ENCODE data around the gene SARS2.

SARS2 gene

DNA sequence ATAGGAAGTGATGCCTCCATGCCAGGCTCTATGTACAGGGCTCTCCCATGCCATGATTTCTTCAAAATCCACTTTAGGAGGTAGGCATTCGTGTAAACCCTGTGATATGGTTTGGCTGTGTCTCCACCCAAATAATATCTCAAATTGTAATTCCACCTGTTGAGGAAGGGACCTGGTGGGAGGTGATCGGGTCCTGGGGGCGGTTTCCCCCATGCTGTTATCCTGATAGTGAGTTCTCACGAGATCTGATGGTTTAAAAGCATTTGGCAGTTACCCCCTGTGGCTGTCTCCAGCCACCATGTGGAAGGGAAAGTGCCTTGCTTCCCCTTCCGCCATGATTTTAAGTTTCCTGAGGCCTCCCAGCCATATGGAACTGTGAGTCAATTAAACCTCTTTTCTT lies 8.1 kb downstream of the SARS2 start:
- H3K4me3 ChIP-seq (ENCODE audit: control insufficient read depth, low read depth, low read length) = no peak overlapping the region
- DNase-seq (ENCODE audit: low read depth) = no peak
- TF ChIP-seq, protein P1, sequence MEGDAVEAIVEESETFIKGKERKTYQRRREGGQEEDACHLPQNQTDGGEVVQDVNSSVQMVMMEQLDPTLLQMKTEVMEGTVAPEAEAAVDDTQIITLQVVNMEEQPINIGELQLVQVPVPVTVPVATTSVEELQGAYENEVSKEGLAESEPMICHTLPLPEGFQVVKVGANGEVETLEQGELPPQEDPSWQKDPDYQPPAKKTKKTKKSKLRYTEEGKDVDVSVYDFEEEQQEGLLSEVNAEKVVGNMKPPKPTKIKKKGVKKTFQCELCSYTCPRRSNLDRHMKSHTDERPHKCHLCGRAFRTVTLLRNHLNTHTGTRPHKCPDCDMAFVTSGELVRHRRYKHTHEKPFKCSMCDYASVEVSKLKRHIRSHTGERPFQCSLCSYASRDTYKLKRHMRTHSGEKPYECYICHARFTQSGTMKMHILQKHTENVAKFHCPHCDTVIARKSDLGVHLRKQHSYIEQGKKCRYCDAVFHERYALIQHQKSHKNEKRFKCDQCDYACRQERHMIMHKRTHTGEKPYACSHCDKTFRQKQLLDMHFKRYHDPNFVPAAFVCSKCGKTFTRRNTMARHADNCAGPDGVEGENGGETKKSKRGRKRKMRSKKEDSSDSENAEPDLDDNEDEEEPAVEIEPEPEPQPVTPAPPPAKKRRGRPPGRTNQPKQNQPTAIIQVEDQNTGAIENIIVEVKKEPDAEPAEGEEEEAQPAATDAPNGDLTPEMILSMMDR (conservative IDR thresholded peaks at IDR 0.05; ENCODE audit: control insufficient read depth, insufficient read depth, low read depth, low read length) = no peak

DNA sequence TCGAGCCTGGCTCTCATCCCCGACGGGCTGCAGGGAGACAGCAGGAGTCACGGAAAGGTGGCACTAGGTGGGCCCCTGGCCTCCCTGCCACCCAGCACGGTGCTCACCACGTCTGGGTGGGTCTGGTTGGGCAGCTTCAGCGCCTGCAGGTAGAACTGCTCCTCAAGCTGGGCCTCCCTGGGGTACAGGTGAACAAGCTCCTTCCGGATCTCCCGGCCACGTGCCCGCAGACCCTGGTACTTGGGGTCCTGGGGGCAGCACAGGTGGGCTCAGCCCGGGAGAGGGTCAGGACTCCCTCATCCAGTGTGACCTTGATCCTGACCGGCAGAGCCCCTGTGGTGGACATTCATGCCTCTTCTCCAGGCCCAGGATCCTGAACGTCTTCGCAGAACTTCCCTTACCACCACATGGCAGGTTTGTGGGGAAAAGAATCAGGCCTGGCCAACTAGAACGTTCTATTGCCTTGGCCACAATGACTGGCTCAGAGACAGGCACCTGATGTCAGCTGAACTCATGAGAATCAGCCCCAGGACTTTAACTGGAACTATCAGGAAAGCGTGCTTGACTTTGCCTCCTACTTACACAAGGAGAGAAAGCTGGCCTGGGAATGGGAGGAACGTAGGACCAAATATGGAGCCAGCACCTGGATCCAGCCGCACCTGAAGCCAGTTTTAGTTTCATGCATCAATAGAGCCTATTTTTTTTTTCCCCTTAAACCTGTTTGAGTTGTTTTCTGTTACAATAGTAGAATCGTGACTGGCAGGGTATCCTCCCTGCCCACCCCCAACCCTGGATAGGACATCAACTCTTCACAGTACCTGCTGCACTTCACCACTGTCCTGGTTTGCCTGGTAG lies 8.9 kb downstream of the SARS2 start:
- H3K4me3 ChIP-seq (ENCODE audit: control insufficient read depth, low read depth, low read length) = no peak overlapping the region
- DNase-seq (ENCODE audit: low read depth) = no peak
- TF ChIP-seq, protein P1 (conservative IDR thresholded peaks at IDR 0.05; ENCODE audit: control insufficient read depth, insufficient read depth, low read depth, low read length) = no peak

DNA sequence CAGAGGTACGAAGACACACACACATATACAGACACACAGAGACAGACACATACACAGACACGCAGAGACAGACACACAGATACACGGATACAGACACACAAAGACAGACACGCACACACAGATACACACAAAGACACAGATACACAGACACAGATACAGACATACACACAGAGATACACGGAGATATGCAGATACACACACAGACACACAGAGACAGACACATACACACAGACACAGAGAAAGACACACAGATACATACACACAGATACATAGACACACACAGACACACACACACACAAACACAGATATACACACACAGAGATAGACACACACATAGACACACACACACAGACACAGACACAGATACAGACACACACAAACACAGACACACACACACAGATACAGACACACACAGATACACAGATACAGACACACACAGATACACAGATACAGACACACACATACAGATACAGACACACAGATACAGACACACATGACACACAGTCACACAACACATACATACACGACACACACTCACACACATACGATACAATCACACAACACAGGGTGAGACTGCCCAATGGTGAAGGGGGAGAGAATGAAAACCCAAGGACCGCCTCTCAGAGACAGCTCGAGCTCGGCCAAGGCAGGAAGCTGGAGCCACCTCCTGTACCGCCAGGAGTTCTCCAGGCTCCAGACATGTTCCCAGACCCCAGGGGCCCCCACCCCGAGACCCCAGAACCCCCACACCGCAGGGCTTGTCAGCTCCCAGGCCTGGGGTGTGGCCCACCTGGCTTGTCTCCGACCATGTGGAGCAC lies 9.8 kb downstream of the SARS2 start:
- DNase-seq (ENCODE audit: low read depth) = no peak
- TF ChIP-seq, protein P1 (conservative IDR thresholded peaks at IDR 0.05; ENCODE audit: control insufficient read depth, insufficient read depth, low read depth, low read length) = no peak
- no peak overlapping the region for H3K4me3 ChIP-seq (ENCODE audit: control insufficient read depth, low read depth, low read length)

GRCh38 chr19:38919837-38920601 lies 10.5 kb downstream of the SARS2 start:
- TF ChIP-seq, protein P1 (conservative IDR thresholded peaks at IDR 0.05; ENCODE audit: control insufficient read depth, insufficient read depth, low read depth, low read length) = no peak
- no peak overlapping the region for H3K4me3 ChIP-seq (ENCODE audit: control insufficient read depth, low read depth, low read length)
- DNase-seq (ENCODE audit: low read depth) = no peak

GRCh38 chr19:38918526-38918925 lies 12.0 kb downstream of the SARS2 start:
- TF ChIP-seq, protein P1 (conservative IDR thresholded peaks at IDR 0.05; ENCODE audit: control insufficient read depth, insufficient read depth, low read depth, low read length) = no peak
- no peak for DNase-seq (ENCODE audit: low read depth)
- H3K4me3 ChIP-seq (ENCODE audit: control insufficient read depth, low read depth, low read length) = no peak overlapping the region

DNA sequence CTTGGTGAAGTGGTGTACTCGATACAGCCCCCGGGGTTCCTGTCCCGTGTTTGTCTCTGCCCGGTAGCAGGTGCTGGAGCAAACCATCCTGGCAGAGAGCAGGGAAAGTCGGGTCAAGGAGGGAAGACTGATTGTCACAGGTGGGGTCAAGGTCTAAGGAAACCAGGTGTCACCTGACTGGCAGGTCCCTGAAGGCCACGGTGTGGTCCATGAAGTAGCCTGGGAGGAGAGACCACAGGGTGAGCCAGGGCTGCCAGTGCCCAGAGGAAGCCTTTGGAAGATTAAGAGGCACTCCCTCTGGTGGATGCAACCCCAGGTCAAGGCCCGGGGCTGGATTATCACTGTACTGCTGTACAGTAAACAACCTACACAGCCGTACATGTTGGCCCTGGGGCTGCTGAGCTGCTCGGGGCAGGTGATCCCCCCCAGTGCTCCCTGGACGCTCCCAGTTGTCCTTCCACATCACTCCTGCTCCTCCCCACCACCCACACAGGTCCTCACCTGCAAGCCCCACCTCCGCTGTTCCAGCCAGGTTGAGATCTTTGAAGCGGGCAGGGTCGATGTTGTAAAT lies 12.6 kb downstream of the SARS2 start:
- no peak overlapping the region for H3K4me3 ChIP-seq (ENCODE audit: control insufficient read depth, low read depth, low read length)
- peak; percentile 9 for DNase-seq (ENCODE audit: low read depth)
- TF ChIP-seq, protein P1 (conservative IDR thresholded peaks at IDR 0.05; ENCODE audit: control insufficient read depth, insufficient read depth, low read depth, low read length) = peak; percentile 5
